Activated T-cell treated with anti-CD3 and anti-CD28 coated beads for 24 hours (primary cell): ENCODE measurements around the gene GAS6.
"Not testable (repeated sequence)": the region's sequence is repeated elsewhere in the genome, so short reads cannot be mapped to it uniquely, and the experiment has no call there.

ENCODE experiments used
- DNase-seq: peaks from one replicate; pipeline ENCODE4 v3.0.0-alpha.2; 2020; ENCODE audit warnings: low read depth

The GAS6 gene

GRCh38 chr13:113806104-113806471, 57.8 kb downstream of the GAS6 start:
- DNase-seq = no peak

- no peak for DNase-seq
Measured at GRCh38 chr13:113805431-113806103, 58.3 kb downstream of the GAS6 start.

- no peak for DNase-seq
Measured at GRCh38 chr13:113804703-113805430, 59.0 kb downstream of the GAS6 start.

GRCh38 chr13:113804017-113804702, 59.7 kb downstream of the GAS6 start:
- no peak for DNase-seq

- DNase-seq = no peak
Measured at GRCh38 chr13:113803409-113804016, 60.4 kb downstream of the GAS6 start.

- DNase-seq = no peak
Measured at GRCh38 chr13:113802761-113803160, 61.1 kb downstream of the GAS6 start.

GRCh38 chr13:113802090-113802531, 61.8 kb downstream of the GAS6 start:
- DNase-seq = no peak

GRCh38 chr13:113801289-113801961, 62.5 kb downstream of the GAS6 start:
- DNase-seq = no peak

- no peak for DNase-seq
Measured at GRCh38 chr13:113800576-113800926, 63.3 kb downstream of the GAS6 start.

- DNase-seq = no peak
Measured at GRCh38 chr13:113798200-113798811, 65.6 kb downstream of the GAS6 start.

- no peak for DNase-seq
Measured at GRCh38 chr13:113796964-113797676, 66.8 kb downstream of the GAS6 start.

GRCh38 chr13:113796211-113796963, 67.5 kb downstream of the GAS6 start:
- no peak for DNase-seq

- not testable (repeated sequence) for DNase-seq
Measured at GRCh38 chr13:113795362-113795761, 68.5 kb downstream of the GAS6 start.

- no peak for DNase-seq
Measured at GRCh38 chr13:113794764-113795173, 69.1 kb downstream of the GAS6 start.

- no peak for DNase-seq
Measured at GRCh38 chr13:113794086-113794485, 69.8 kb downstream of the GAS6 start.

- DNase-seq = no peak
Measured at GRCh38 chr13:113793718-113794085, 70.2 kb downstream of the GAS6 start.

- no peak for DNase-seq
Measured at GRCh38 chr13:113792886-113793717, 70.8 kb downstream of the GAS6 start.

GRCh38 chr13:113792236-113792770, 71.6 kb downstream of the GAS6 start:
- DNase-seq = no peak

- DNase-seq = no peak
Measured at GRCh38 chr13:113791761-113792160, 72.1 kb downstream of the GAS6 start.
